IMR-90 (cell line): ENCODE results near the gene PHACTR2. TPM values are rescaled to one million over a fixed set of nuclear protein-coding genes. Genes with fewer than 3 reads are reported as not detected.
A peak's percentile ranks its signal among the peaks of the same experiment; 100 is the strongest.

Experiments used
- ATAC-seq: fragments of 200-7000 bp; cut with Tn5 transposase; 2 replicates; pipeline ENCODE4 v1.9.1; 2020; ENCODE audit warnings: low read depth, mild to moderate bottlenecking, moderate library complexity
- BruUV-seq: library from RNA; stranded (reverse); fragments of 400-500 nt; replicated peaks from 2 replicates; lab custom pipeline; 2021; lab: Mats Ljungman, UMichigan
- CTCF ChIA-PET: fragments of 300-600 bp; formaldehyde crosslinking; extraction: SDS; loops from one replicate; lab custom pipeline; 2021; ENCODE audit warnings: antibody characterized with exemption; lab: Yijun Ruan, JAX
- POLR2A ChIA-PET: fragments of 300-600 bp; sonication (Branson Sonifier 250); formaldehyde crosslinking; loops from one replicate; lab custom pipeline; 2022; ENCODE audit warnings: antibody characterized with exemption; ENCODE audit not compliant: unreplicated experiment; lab: Charles Lee
- DNase-seq: peaks from one replicate; pipeline ENCODE4 v3.0.0; 2013
- H2AFZ ChIP-seq: replicated peaks from 2 replicates; pipeline ENCODE3; 2013; ENCODE audit warnings: low read length, mild to moderate bottlenecking; ENCODE audit not compliant: poor library complexity
- H2AK5ac ChIP-seq: 2 replicates; pipeline ENCODE4 v1.6.1; 2013; ENCODE audit warnings: low read depth, low read length, inconsistent platforms
- H2AK9ac ChIP-seq: replicated peaks from 2 replicates; pipeline ENCODE3; 2013; ENCODE audit warnings: mild to moderate bottlenecking, low read depth, low read length, moderate library complexity; ENCODE audit not compliant: poor library complexity
- H2BK120ac ChIP-seq: 2 replicates; pipeline ENCODE4 v1.6.1; 2013; ENCODE audit warnings: low read depth, low read length, inconsistent platforms
- H2BK15ac ChIP-seq: 3 replicates; pipeline ENCODE4 v1.6.1; 2013; ENCODE audit warnings: low read depth, low read length, inconsistent platforms
- H2BK20ac ChIP-seq: 2 replicates; pipeline ENCODE4 v1.6.1; 2013; ENCODE audit warnings: low read depth, mild to moderate bottlenecking, inconsistent platforms, low read length, moderate library complexity
- H2BK5ac ChIP-seq: 2 replicates; pipeline ENCODE4 v1.6.1; 2013; ENCODE audit warnings: mild to moderate bottlenecking, low read depth, low read length, inconsistent platforms; ENCODE audit not compliant: poor library complexity, severe bottlenecking
- H3K14ac ChIP-seq: replicated peaks from 2 replicates; pipeline ENCODE4 v1.6.1; 2013; ENCODE audit warnings: low read depth, low read length, inconsistent platforms
- H3K18ac ChIP-seq: 2 replicates; pipeline ENCODE4 v1.6.1; 2013; ENCODE audit warnings: low read depth, low read length, control low read depth
- H3K23ac ChIP-seq: 2 replicates; pipeline ENCODE4 v1.6.1; 2013; ENCODE audit warnings: low read depth, low read length, inconsistent platforms
- H3K27ac ChIP-seq: 2 replicates; pipeline ENCODE4 v1.5.1; 2013; ENCODE audit warnings: mild to moderate bottlenecking, control low read depth, low read length; ENCODE audit not compliant: insufficient read depth
- H3K27me3 ChIP-seq: 2 replicates; pipeline ENCODE4 v1.6.1; 2013; ENCODE audit warnings: low read length; ENCODE audit not compliant: control insufficient read depth, insufficient read depth
- H3K36me3 ChIP-seq: 2 replicates; pipeline ENCODE4 v1.6.1; 2013; ENCODE audit warnings: low read length, mixed read lengths; ENCODE audit not compliant: control insufficient read depth, insufficient read depth
- H3K4ac ChIP-seq: 2 replicates; pipeline ENCODE4 v1.6.1; 2013; ENCODE audit warnings: low read depth, low read length, inconsistent platforms
- H3K4me1 ChIP-seq: 2 replicates; pipeline ENCODE4 v1.6.1; 2013; ENCODE audit warnings: low read length, mixed read lengths; ENCODE audit not compliant: control insufficient read depth, insufficient read depth
- H3K4me2 ChIP-seq: 2 replicates; pipeline ENCODE4 v1.6.1; 2013; ENCODE audit warnings: low read depth, mild to moderate bottlenecking, control low read depth, low read length, moderate library complexity
- H3K4me3 ChIP-seq: 2 replicates; pipeline ENCODE4 v1.5.1; 2013; ENCODE audit warnings: low read depth, mild to moderate bottlenecking, control low read depth, low read length, moderate library complexity; ENCODE audit not compliant: insufficient read depth
- H3K56ac ChIP-seq: 2 replicates; pipeline ENCODE4 v1.6.1; 2013; ENCODE audit warnings: low read length, inconsistent platforms; ENCODE audit not compliant: insufficient read depth; ENCODE audit errors: extremely low read depth
- H3K79me1 ChIP-seq, 2 experiments: 2 replicates each; pipeline ENCODE4 v1.6.1; 2013; ENCODE audit warnings: low read length in 2 of 2, inconsistent platforms in 1 of 2, low read depth in 1 of 2
- H3K9ac ChIP-seq: 2 replicates; pipeline ENCODE4 v1.6.1; 2013; ENCODE audit warnings: low read depth, low read length, control low read depth
- H3K9me1 ChIP-seq: 2 replicates; pipeline ENCODE4 v1.6.1; 2013; ENCODE audit warnings: low read length, inconsistent platforms; ENCODE audit not compliant: insufficient read depth
- H3K9me3 ChIP-seq: 2 replicates; pipeline ENCODE4 v1.6.1; 2013; ENCODE audit warnings: low read length; ENCODE audit not compliant: control insufficient read depth, insufficient read depth
- H4K20me1 ChIP-seq: 2 replicates; pipeline ENCODE4 v1.6.1; 2013; ENCODE audit warnings: low read length, inconsistent platforms; ENCODE audit not compliant: insufficient read depth
- H4K5ac ChIP-seq: 2 replicates; pipeline ENCODE4 v1.6.1; 2013; ENCODE audit warnings: mild to moderate bottlenecking, low read depth, low read length, control low read depth
- H4K8ac ChIP-seq, 2 experiments: 2 replicates each; pipeline ENCODE4 v1.6.1; 2013; ENCODE audit warnings: low read depth in 2 of 2, low read length in 2 of 2, control low read depth in 1 of 2, inconsistent platforms in 1 of 2
- H4K91ac ChIP-seq: 2 replicates; pipeline ENCODE4 v1.6.1; 2013; ENCODE audit warnings: low read depth, low read length, inconsistent platforms; ENCODE audit not compliant: insufficient read depth
- BHLHE40 ChIP-seq: fragments of 150-350 bp; IDR thresholded peaks from 2 replicates; pipeline ENCODE4 v1.6.1; 2016; ENCODE audit warnings: mild to moderate bottlenecking, low read depth, low read length
- CEBPB ChIP-seq: IDR thresholded peaks from 2 replicates; pipeline ENCODE4 v1.6.1; 2012; ENCODE audit warnings: low read depth, low read length, improper control_type of control experiment
- CHD1 ChIP-seq: IDR thresholded peaks from 2 replicates; pipeline ENCODE4 v1.6.1; 2012; ENCODE audit warnings: low read depth, low read length, improper control_type of control experiment
- FOS ChIP-seq: fragments of 150-350 bp; IDR thresholded peaks from 2 replicates; pipeline ENCODE4 v1.6.1; 2016; ENCODE audit warnings: low read depth, low read length
- MAFK ChIP-seq: IDR thresholded peaks from 2 replicates; pipeline ENCODE4 v1.6.1; 2012; ENCODE audit warnings: low read depth, low read length, improper control_type of control experiment
- MAZ ChIP-seq: IDR thresholded peaks from 2 replicates; pipeline ENCODE4 v1.6.1; 2012; ENCODE audit warnings: low read depth, mild to moderate bottlenecking, low read length, improper control_type of control experiment, moderate library complexity, borderline replicate concordance
- MXI1 ChIP-seq: IDR thresholded peaks from 2 replicates; pipeline ENCODE4 v1.6.1; 2012; ENCODE audit warnings: low read depth, mild to moderate bottlenecking, low read length, moderate library complexity, borderline replicate concordance
- NFE2L2 ChIP-seq: fragments of 150-350 bp; IDR thresholded peaks from 2 replicates; pipeline ENCODE4 v1.6.1; 2016; ENCODE audit warnings: low read depth, mild to moderate bottlenecking, low read length
- POLR2A ChIP-seq: IDR thresholded peaks from 2 replicates; pipeline ENCODE4 v1.6.1; 2012; ENCODE audit warnings: mild to moderate bottlenecking, low read depth, low read length
- RAD21 ChIP-seq: IDR thresholded peaks from 2 replicates; pipeline ENCODE4 v1.6.1; 2012; ENCODE audit warnings: low read length, improper control_type of control experiment
- RCOR1 ChIP-seq: IDR thresholded peaks from 2 replicates; pipeline ENCODE4 v1.6.1; 2012; ENCODE audit warnings: mild to moderate bottlenecking, low read length, improper control_type of control experiment; ENCODE audit not compliant: insufficient replicate concordance
- RFX5 ChIP-seq: IDR thresholded peaks from 2 replicates; pipeline ENCODE4 v1.8.0; 2012; ENCODE audit warnings: low read depth, mild to moderate bottlenecking, low read length, moderate library complexity
- SMC3 ChIP-seq: fragments of 150-350 bp; IDR thresholded peaks from 2 replicates; pipeline ENCODE4 v1.6.1; 2016; ENCODE audit warnings: low read depth, mild to moderate bottlenecking, antibody characterized with exemption, low read length, moderate library complexity
- WGBS, 2 experiments: methylation state at CpG; one replicate each; pipeline versions ENCODE4 v1.1.5 to v1.1.7; 2013; ENCODE audit warnings: missing lambda C conversion rate in 2 of 2; ENCODE audit not compliant: insufficient read length in 1 of 2; ENCODE audit errors: extremely low coverage in 2 of 2; 5-methylcytosine and 5-hydroxymethylcytosine counted together
- dilution Hi-C: fragments of 300-500 bp; cut with HindIII; formaldehyde crosslinking; loops from one replicate; pipeline ENCODE4 v1.14.3; 2018; ENCODE audit warnings: low sequenced_read_pairs; ENCODE audit not compliant: unreplicated experiment
- in situ Hi-C: fragments of 300-500 bp; cut with MboI; formaldehyde crosslinking; loops from 3 replicates; pipeline ENCODE4 v1.14.3; 2019; ENCODE audit warnings: low sequenced_read_pairs, inconsistent platforms, mixed read lengths
- intact Hi-C: fragments of 100-400 bp; cut with micrococcal nuclease; formaldehyde crosslinking; loops from 2 replicates; pipeline ENCODE4 v1.10.0; 2022
- polyA plus RNA-seq, 3 experiments: library from polyadenylated mRNA; depleted of rRNA; stranded (reverse); fragments of >200 nt; gene quantifications; 2 replicates each; pipeline ENCODE4 v1.2.3, GENCODE V29; 2012; ENCODE audit warnings: low replicate concordance in 1 of 3
- total RNA-seq: library from RNA; depleted of rRNA; stranded (reverse); fragments of >200 nt; gene quantifications from 2 replicates; pipeline ENCODE4 v1.2.3, GENCODE V29; 2012
- TF ChIP-seq, protein P1 (sequence below): conservative IDR thresholded peaks from 2 replicates; pipeline ENCODE4 v1.5.1; 2012; ENCODE audit warnings: mild to moderate bottlenecking, low read depth, low read length, improper control_type of control experiment
- TF ChIP-seq, protein P2 (sequence below): fragments of 150-350 bp; IDR thresholded peaks from 2 replicates; pipeline ENCODE4 v1.6.1; 2017; ENCODE audit warnings: mild to moderate bottlenecking, antibody characterized with exemption, low read length, low read depth
- TF ChIP-seq, protein P3 (sequence below): fragments of 150-350 bp; IDR thresholded peaks from 2 replicates; pipeline ENCODE4 v1.6.1; 2016; ENCODE audit warnings: low read depth, mild to moderate bottlenecking, low read length, moderate library complexity, borderline replicate concordance

The PHACTR2 gene
- total and polyA plus RNA-seq, 2 of the 4 experiments (the other 2 are of a cell fraction), result 14.5 to 74.2 TPM

DNA sequence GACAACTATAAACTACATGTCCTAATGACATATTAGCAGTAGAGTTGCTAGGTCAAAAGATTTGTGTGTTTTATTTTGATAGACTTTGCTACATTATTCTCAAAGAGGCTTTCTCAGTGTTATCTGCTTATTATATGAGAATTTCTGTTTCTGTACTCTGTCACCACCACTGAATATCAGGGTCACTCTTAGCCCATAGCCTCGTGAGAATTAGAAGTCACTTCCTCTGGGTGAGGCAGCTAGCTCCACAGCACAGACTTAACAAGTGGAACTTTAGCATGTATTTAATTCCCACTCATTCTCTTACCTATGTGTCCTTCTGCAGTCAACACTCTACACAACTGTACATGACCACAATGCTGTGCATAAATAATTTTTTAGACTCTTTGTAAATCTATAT is 6.7 kb downstream of the PHACTR2 start:
- BruUV-seq, result no TSS peak
- H3K23ac ChIP-seq, result peak overlapping the region; percentile 82; the same call in 1 of the 2 replicates
- peak overlapping the region; percentile 20; the same call in 1 of the 2 replicates for H2BK20ac ChIP-seq
- ATAC-seq (no peak), DNase-seq (no peak)
- H3K9me3 ChIP-seq, result no peaks in the 10 kb centered on the region; the same call in 1 of the 2 replicates
- no peak overlapping the region for H2BK5ac ChIP-seq
- dilution Hi-C loops, result no loop called here
- H2AFZ ChIP-seq, result no peak overlapping the region
- H2AK5ac ChIP-seq, result no peak overlapping the region
- peaks cover 16 to 57% of the 10 kb centered on the region in 2 experiments for H3K79me1 ChIP-seq
- ChIA-PET CTCF (no interaction called here), POLR2A (no interaction called here)
- H3K9ac ChIP-seq, result no peak overlapping the region
- peaks cover 11% of the 10 kb centered on the region for H4K20me1 ChIP-seq
- H3K9me1 ChIP-seq, result peaks cover 3% of the 10 kb centered on the region
- no peak overlapping the region for H3K4me3 ChIP-seq
- H3K18ac ChIP-seq, result peak overlapping the region; percentile 9; the same call in 1 of the 2 replicates
- no peak overlapping the region for H3K56ac ChIP-seq
- no peak overlapping the region for H3K4me2 ChIP-seq
- H4K8ac ChIP-seq, result no peak overlapping the region; a peak in 1 of 4 replicates
- H2BK120ac ChIP-seq, result no peak overlapping the region
- no peak overlapping the region for H4K91ac ChIP-seq
- H4K5ac ChIP-seq, result no peak overlapping the region
- H2AK9ac ChIP-seq, result no peak overlapping the region
- peaks cover 5% of the 10 kb centered on the region; the same call in 1 of the 2 replicates for H3K36me3 ChIP-seq
- H3K27ac ChIP-seq, result no peak overlapping the region
- WGBS, 2 experiments, result no CpG with 5 or more reads among the region's 1 CpG
- in situ Hi-C loops, result no loop called here
- peak overlapping the region; percentile 56; the same call in 1 of the 3 replicates for H2BK15ac ChIP-seq
- no peak overlapping the region for H3K14ac ChIP-seq
- H3K4ac ChIP-seq, result no peak overlapping the region
- intact Hi-C loops, result no loop called here
- H3K27me3 ChIP-seq, result no peaks in the 10 kb centered on the region
- H3K4me1 ChIP-seq, result peaks cover 6% of the 10 kb centered on the region
- TF ChIP-seq NFE2L2 (no peak), RCOR1 (no peak), MXI1 (no peak), MAFK (no peak), MAZ (no peak), RFX5 (no peak), CEBPB (no peak), BHLHE40 (no peak), POLR2A (no peak), FOS (no peak), CHD1 (no peak), SMC3 (no peak), RAD21 (no peak)
- TF ChIP-seq, protein P1, sequence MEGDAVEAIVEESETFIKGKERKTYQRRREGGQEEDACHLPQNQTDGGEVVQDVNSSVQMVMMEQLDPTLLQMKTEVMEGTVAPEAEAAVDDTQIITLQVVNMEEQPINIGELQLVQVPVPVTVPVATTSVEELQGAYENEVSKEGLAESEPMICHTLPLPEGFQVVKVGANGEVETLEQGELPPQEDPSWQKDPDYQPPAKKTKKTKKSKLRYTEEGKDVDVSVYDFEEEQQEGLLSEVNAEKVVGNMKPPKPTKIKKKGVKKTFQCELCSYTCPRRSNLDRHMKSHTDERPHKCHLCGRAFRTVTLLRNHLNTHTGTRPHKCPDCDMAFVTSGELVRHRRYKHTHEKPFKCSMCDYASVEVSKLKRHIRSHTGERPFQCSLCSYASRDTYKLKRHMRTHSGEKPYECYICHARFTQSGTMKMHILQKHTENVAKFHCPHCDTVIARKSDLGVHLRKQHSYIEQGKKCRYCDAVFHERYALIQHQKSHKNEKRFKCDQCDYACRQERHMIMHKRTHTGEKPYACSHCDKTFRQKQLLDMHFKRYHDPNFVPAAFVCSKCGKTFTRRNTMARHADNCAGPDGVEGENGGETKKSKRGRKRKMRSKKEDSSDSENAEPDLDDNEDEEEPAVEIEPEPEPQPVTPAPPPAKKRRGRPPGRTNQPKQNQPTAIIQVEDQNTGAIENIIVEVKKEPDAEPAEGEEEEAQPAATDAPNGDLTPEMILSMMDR, result no peak
- TF ChIP-seq, protein P2, sequence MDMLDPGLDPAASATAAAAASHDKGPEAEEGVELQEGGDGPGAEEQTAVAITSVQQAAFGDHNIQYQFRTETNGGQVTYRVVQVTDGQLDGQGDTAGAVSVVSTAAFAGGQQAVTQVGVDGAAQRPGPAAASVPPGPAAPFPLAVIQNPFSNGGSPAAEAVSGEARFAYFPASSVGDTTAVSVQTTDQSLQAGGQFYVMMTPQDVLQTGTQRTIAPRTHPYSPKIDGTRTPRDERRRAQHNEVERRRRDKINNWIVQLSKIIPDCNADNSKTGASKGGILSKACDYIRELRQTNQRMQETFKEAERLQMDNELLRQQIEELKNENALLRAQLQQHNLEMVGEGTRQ, result no peak
- TF ChIP-seq, protein P3, sequence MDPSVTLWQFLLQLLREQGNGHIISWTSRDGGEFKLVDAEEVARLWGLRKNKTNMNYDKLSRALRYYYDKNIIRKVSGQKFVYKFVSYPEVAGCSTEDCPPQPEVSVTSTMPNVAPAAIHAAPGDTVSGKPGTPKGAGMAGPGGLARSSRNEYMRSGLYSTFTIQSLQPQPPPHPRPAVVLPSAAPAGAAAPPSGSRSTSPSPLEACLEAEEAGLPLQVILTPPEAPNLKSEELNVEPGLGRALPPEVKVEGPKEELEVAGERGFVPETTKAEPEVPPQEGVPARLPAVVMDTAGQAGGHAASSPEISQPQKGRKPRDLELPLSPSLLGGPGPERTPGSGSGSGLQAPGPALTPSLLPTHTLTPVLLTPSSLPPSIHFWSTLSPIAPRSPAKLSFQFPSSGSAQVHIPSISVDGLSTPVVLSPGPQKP, result no peak
